LoVo (cell line): ENCODE data around the gene PSORS1C2.
"Not testable (repeated sequence)": the region's sequence is repeated elsewhere in the genome, so short reads cannot be mapped to it uniquely, and the experiment has no call there.

ENCODE experiments used
- DNase-seq: peaks from one replicate; pipeline ENCODE4 v3.0.0-alpha.2; 2016; ENCODE audit warnings: low spot score

Gene PSORS1C2

DNA sequence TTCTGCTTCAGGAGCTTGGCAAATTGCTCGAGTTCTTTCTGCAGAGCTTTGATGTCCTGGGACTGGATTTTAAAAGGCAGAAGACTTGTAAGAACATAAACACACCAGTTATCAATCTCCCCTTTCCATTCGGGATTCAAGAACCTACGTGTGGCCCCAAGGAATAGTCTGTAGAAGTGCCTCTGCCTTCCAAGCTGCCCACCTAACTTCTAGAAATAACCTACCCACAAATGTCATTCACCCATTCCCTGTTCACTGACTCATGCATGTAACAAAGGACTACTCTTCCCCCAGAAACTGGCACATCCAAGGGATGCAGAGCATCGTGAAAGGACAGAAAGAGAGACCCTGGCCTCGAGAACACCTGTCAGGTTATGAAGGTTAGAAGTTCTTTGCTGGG lies 27.1 kb upstream of the PSORS1C2 start:
- no peak for DNase-seq

GRCh38 chr6:31165064-31165832 lies 26.4 kb upstream of the PSORS1C2 start:
- DNase-seq: not testable (repeated sequence)

- not testable (repeated sequence) for DNase-seq
These were observed 25.7 kb upstream of the PSORS1C2 start for GRCh38 chr6:31164475-31165063.

DNA sequence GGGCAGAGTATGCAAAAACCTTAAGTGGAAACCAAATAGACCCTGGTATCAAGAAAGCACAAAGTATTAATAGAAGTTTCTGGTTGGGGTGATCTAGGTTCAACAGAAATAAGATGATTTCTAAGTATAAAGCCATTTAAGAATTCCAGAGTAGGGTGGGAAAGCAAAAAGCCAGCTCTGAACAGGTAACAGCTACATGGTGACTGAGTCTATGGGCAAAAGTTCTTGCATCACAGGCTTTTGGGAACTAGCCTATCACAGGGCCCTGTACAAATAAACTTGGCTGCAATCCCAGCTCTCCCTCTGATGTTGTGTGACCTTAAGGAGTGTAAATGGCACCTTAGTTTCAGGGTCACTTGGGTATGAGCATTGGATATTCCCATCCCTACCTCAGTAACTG lies 25.1 kb upstream of the PSORS1C2 start:
- DNase-seq: no peak

DNA sequence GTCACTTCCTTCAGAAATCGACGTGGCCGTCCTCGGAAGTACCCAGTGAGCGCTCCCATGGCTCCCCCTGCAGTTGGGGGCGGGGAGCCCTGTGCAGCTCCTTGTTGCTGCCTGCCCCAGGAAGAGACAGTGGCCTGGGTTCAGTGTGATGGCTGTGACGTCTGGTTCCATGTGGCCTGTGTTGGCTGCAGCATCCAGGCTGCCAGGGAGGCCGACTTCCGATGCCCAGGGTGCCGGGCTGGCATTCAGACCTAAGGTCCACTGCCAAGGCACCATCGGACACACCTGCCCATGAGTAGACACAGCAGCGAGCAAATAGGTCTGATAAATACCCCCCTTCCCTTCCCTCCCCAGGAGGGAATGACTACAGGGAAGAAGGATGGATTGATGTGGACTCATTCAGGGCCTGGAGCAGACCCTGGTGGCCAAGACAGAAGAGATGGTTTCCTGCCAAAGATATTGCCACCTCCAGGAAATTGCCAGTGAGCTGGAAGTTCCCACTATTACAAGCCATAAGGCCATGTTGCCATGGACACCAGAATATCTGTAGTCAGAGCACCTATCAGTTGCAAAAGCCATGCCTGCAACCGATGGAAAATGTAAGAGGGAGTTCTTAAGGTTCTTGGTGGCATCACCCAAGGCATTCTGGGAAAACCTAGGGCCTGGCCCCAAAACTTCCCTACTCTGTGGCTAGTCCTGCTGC lies 23.7 kb upstream of the PSORS1C2 start:
- no peak for DNase-seq

- no peak for DNase-seq
These were observed 22.6 kb upstream of the PSORS1C2 start for GRCh38 chr6:31161216-31162126.

DNA sequence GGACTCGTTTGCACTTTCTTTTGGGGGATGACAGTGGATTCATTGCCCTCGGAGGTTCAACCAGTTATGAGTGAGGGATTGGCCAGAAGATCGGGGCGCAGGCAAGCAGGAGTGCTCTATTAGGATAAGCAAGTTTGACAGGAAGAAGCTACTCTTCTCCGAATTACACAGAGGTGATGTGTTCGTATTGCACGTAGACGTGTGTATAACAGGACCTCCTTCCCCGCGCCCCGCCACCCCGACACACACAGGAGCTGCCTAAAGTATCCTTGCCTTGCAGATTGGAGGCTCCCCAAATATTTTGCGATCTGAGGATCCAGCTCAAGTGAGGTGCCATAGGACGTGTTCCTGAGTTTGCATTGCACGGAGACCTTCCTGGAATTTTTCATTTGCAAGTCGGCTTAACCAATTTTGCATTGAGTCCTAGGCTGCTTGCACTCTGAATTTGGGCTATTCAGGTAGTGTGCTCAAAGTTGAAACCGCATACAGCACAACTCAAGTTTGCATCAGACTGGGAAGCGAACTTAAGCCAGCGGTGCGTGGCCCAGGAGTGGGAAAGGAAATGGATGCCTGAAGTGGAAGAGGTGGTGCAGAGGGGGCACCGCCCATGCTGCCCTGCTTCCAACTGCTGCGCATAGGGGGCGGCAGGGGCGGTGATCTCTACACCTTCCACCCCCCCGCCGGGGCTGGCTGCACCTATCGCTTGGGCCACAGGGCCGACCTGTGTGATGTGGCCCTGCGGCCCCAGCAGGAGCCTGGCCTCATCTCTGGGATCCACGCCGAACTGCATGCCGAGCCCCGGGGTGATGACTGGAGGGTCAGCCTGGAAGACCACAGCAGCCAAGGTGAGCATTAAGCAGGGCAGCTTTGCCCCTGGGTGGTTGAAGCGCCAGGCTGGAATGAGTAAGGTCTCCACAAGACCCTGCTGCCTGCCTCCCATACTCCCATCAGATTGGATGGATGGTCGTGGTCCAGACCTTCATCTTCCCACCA lies 20.3 kb upstream of the PSORS1C2 start:
- DNase-seq: no peak

- peak; percentile 99 for DNase-seq
These were observed 19.4 kb upstream of the PSORS1C2 start, which contains the start of gene TCF19 for GRCh38 chr6:31158140-31158862. Gene TCF19, plus strand, starts transcription at chr6:31158589. Its CDS starts 881 bp downstream, at chr6:31159470.

- DNase-seq: no peak
These were observed 18.8 kb upstream of the PSORS1C2 start, which contains the start of gene CCHCR1 for GRCh38 chr6:31157513-31158139. Gene CCHCR1, minus strand, starts transcription at chr6:31157802. Its CDS starts 202 bp downstream, at chr6:31157600.

GRCh38 chr6:31156641-31157040 lies 17.8 kb upstream of the PSORS1C2 start:
- DNase-seq: no peak

GRCh38 chr6:31154436-31154835 lies 15.6 kb upstream of the PSORS1C2 start:
- DNase-seq: no peak

DNA sequence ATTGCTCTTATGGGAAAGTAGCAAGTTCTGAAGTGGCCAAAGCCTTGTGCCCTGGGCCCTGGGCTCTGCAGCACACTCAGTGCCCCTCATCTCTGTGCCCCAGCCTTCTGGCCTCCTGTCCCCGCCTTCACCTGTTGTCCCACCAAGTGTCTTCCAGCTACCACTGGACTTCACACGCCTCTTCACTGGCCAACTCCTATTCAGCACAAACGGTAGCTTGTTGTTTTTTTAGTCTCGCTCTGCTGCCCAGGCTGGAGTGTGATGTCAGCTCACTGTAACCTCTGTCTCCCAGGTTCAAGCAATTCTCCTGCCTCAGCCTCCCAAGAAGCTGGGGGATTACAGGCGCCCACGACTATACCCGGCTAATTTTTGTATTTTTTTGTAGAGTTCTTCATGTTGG lies 13.9 kb upstream of the PSORS1C2 start:
- no peak for DNase-seq

GRCh38 chr6:31149827-31150447 lies 11.1 kb upstream of the PSORS1C2 start:
- no peak for DNase-seq

DNA sequence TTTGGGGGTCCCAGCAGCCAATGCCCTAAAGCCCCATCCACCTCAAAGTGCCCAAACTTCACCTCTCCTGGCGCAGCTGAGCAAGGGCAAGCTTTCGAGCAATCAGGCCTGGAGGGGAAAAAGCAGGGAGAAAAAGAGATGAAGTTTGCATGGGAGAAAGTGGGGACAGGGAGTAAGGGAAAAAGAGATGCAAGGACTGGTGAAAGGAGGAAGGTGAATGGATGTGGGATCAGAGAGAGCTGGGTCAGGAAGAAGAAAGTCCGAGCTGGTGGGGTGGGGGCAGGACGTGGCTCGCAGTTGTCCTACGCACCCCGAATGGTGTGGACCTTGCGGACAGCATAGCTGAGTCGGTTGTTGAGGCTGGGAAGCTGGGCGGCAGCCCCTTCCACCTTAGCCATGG lies 6.5 kb upstream of the PSORS1C2 start:
- DNase-seq: no peak

DNA sequence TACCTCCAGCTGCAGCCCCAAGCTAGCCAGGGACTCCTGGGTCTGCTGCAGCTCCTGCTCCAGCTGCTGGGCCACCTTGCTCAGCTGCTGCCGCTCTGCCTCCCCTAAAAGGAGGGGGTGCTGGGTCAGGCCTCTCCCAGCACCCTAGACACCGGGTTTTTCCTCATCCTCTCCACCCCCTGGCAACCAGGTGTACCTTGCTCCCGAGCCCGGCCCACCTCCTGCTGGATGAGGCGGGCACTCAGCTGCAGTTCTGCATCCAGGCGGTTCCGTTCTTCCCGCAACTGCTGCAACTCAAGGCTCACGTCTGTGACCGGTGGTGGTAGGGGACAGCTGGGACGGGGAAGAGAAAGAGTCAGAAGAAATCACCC lies 6.1 kb upstream of the PSORS1C2 start:
- DNase-seq: no peak

GRCh38 chr6:31144296-31144969 lies 5.6 kb upstream of the PSORS1C2 start:
- DNase-seq: no peak

GRCh38 chr6:31143148-31143547 lies 4.3 kb upstream of the PSORS1C2 start:
- DNase-seq: no peak

GRCh38 chr6:31142361-31142761 lies 3.5 kb upstream of the PSORS1C2 start:
- DNase-seq: no peak
